Stimulated activated naive CD8-positive, alpha-beta T cell treated with anti-CD3 and anti-CD28 coated beads, Interleukin-15, amount 100 ng/mL, for 72 hours (primary cell): ENCODE data around the gene ELF4.

Experiments
- ATAC-seq: fragments of 150-1000 bp; cut with Tn5 transposase; 2 replicates; pipeline ENCODE4 v1.10.0; 2021; ENCODE audit warnings: mild to moderate bottlenecking, moderate library complexity
- DNase-seq, 2 donors: peaks; one replicate each; pipeline ENCODE4 v3.0.0; 2021 to 2022
- H3K27ac Mint-ChIP-seq, 2 donors: one replicate each; pipeline ENCODE4 v1.8.0; 2022; ENCODE audit warnings: mild to moderate bottlenecking in 2 of 2, mixed read lengths in 2 of 2, moderate library complexity in 2 of 2
- H3K27me3 Mint-ChIP-seq: one replicate; pipeline ENCODE4 v1.8.0; 2022; ENCODE audit warnings: mixed read lengths
- H3K4me1 Mint-ChIP-seq: one replicate; pipeline ENCODE4 v1.8.0; 2022; ENCODE audit warnings: mild to moderate bottlenecking, mixed read lengths
- H3K4me3 Mint-ChIP-seq, 2 donors: one replicate each; pipeline ENCODE4 v1.8.0; 2022; ENCODE audit warnings: mild to moderate bottlenecking in 2 of 2, mixed read lengths in 2 of 2, moderate library complexity in 1 of 2
- H3K9me3 Mint-ChIP-seq, 2 donors: one replicate each; pipeline ENCODE4 v1.8.0; 2022; ENCODE audit warnings: mixed read lengths in 2 of 2

The ELF4 gene

DNA sequence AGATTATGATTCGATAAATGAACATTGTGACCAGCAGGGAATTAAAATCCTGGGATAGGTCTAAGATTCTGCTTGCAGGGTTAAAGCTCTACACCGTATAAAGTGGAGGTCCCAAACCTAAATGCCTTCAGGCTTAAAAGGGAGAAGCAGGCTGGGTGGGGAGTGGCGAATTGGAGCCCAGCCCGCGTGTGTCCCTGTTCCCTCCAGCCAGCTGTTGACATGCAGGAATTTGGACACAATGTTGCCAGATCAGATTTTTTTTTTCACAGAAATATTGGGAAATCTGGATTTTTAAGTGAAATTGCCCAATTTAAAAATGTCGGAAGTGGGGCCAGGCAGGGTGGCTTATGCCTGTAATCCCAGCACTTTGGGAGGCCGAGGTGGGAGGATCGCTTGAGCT is 60.5 kb downstream of the ELF4 start:
- H3K4me1 Mint-ChIP-seq = no peaks in the 10 kb centered on the region
- ATAC-seq = no peak
- DNase-seq = no peak
- no peaks in the 10 kb centered on the region for H3K9me3 Mint-ChIP-seq
- H3K4me3 Mint-ChIP-seq = no peak overlapping the region
- H3K27me3 Mint-ChIP-seq = no peaks in the 10 kb centered on the region
- H3K27ac Mint-ChIP-seq = no peak overlapping the region

DNA sequence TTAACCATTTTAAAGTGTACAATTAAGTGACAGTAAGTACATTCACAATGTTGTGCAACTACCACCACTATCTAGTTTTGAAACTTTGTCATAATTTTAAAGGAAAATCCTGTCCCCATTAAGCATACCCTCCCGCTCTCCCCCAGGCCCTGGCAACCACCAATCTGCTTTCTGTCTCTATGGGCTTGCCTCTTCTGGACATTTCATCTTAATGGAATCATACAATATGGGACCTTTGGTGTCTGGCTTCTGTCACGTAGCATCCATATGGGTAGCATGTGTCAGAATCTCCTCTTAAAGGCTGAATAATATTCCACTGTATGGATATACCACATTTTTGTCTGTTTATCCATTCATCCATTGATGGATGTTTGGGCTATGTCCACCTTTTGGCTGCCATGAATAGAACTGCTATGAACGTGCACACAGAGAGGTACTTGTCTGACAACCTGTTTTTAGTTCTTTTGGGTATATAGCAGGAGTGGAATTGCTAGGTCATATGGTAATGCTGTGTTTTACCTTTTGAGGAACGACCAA is 61.5 kb downstream of the ELF4 start:
- ATAC-seq (no peak), DNase-seq (no peak)
- no peaks in the 10 kb centered on the region for H3K27me3 Mint-ChIP-seq
- no peak overlapping the region for H3K27ac Mint-ChIP-seq
- H3K9me3 Mint-ChIP-seq = no peaks in the 10 kb centered on the region
- H3K4me3 Mint-ChIP-seq = no peak overlapping the region
- H3K4me1 Mint-ChIP-seq = no peaks in the 10 kb centered on the region

GRCh38 chrX:130047416-130047815 is 62.9 kb downstream of the ELF4 start:
- H3K4me3 Mint-ChIP-seq = no peak overlapping the region
- no peaks in the 10 kb centered on the region for H3K4me1 Mint-ChIP-seq
- no peaks in the 10 kb centered on the region for H3K9me3 Mint-ChIP-seq
- ATAC-seq (no peak), DNase-seq (no peak)
- H3K27me3 Mint-ChIP-seq = no peaks in the 10 kb centered on the region
- H3K27ac Mint-ChIP-seq = no peak overlapping the region

DNA sequence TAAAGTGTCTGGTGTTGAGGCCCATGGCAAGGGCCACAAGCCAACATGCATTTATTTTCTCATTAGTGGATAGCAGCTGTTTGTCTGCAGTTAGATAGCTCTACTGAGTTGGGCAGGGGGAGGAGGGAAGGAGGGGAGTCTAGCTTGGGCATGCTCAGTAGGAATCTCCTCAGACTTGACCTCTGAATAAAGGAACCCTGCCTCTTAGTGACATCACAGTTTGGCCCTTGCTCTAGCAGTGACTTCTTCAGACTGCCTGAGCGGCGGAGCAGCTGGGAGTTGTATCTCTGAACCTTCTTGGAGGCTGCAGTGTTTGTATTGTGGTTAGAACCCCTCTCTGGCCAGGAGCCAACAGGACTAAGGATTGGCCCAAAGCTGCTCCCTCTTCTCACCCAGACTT is 70.5 kb downstream of the ELF4 start:
- Mint-ChIP-seq H3K27me3 (no peaks in the 10 kb centered on the region), H3K4me1 (no peaks in the 10 kb centered on the region), H3K9me3 (no peaks in the 10 kb centered on the region), H3K27ac (no peak overlapping the region), H3K4me3 (no peak overlapping the region)
- no peak for ATAC-seq
- DNase-seq = no peak

DNA sequence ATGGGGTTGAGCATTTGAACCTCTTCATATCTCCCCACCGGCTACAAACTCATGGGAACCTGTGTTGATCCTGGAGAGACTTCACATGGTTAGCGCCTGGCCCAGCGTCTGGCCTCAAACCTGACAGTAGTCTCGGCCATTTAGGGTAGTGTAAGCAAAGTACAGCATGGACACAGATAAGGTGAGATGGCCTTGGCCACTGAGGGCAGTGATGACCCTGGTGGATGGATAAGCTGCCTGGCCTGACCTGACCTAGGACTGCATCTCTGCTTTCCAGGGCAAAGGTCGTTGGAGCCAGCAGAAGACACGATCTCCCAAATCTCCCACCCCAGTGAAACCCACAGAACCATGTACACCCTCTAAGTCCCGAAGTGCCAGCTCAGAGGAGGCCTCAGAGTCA is 76.1 kb downstream of the ELF4 start:
- no peak for DNase-seq
- Mint-ChIP-seq H3K4me3 (no peak overlapping the region), H3K9me3 (no peaks in the 10 kb centered on the region), H3K27me3 (no peaks in the 10 kb centered on the region), H3K27ac (no peak overlapping the region), H3K4me1 (no peaks in the 10 kb centered on the region)
- no peak for ATAC-seq

DNA sequence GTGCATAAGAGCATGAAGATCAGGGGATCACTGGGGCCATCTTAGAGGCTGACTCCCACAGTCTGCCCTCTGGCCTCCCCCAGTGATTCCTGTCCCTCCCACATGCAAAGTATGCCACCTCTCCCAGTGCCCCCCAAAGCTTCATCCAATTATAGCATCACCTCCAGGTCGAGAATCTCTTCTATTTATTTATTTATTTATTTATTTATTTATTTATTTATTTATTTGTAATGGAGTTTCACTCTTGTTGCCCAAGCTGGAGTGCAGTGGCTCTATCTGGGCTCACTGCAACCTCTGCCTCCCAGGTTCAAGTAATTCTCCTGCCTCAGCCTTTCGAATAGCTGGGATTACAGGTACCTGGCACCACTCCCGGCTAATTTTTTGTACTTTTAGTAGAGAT is 77.7 kb downstream of the ELF4 start:
- DNase-seq = no peak
- Mint-ChIP-seq H3K9me3 (no peaks in the 10 kb centered on the region), H3K27me3 (no peaks in the 10 kb centered on the region), H3K4me3 (no peak overlapping the region), H3K27ac (no peak overlapping the region), H3K4me1 (no peaks in the 10 kb centered on the region)
- ATAC-seq = no peak

DNA sequence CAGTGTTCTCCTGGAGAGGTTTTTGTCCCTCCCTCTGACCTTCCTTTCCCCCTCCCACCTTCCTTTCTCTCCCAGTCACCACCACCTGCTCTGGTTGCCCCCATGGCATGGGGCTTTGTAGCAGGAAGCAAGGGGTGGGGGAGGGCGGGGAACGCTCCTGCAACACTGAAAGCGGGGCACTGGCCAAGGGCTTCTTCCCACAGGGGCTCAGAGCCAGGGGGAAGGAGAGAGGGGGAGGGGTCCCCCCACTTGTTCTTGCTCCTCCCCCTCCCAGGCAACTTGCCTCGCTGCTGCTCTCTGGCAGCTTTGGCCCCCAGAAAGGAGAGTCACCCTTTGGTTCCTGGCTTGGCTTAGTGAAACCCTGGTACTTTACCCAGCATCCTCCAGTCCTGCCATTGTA is 79.5 kb downstream of the ELF4 start:
- Mint-ChIP-seq H3K27ac (no peak overlapping the region), H3K4me1 (no peaks in the 10 kb centered on the region), H3K9me3 (no peaks in the 10 kb centered on the region), H3K4me3 (no peak overlapping the region), H3K27me3 (no peaks in the 10 kb centered on the region)
- ATAC-seq = no peak
- no peak for DNase-seq

- H3K4me1 Mint-ChIP-seq = peaks cover 10% of the 10 kb centered on the region
- peak; percentile 12 to 25 for DNase-seq
These were observed 82.1 kb downstream of the ELF4 start for GRCh38 chrX:130028196-130028595.

GRCh38 chrX:130027569-130027968 is 82.7 kb downstream of the ELF4 start:
- no peak for ATAC-seq
- Mint-ChIP-seq H3K27ac (no peak overlapping the region), H3K4me1 (peaks cover 10% of the 10 kb centered on the region), H3K27me3 (no peaks in the 10 kb centered on the region), H3K4me3 (no peak overlapping the region), H3K9me3 (no peaks in the 10 kb centered on the region)
- no peak for DNase-seq

More at GRCh38 chrX:130028196-130028595, 82.1 kb downstream of the ELF4 start:
- Mint-ChIP-seq H3K27me3 (no peaks in the 10 kb centered on the region), H3K9me3 (no peaks in the 10 kb centered on the region), H3K4me3 (no peak overlapping the region), H3K27ac (no peak overlapping the region)
- no peak for ATAC-seq

- Mint-ChIP-seq H3K27me3 (no peaks in the 10 kb centered on the region), H3K4me1 (peaks cover 10% of the 10 kb centered on the region), H3K4me3 (no peak overlapping the region), H3K9me3 (no peaks in the 10 kb centered on the region), H3K27ac (no peak overlapping the region)
- ATAC-seq (no peak), DNase-seq (no peak)
These were observed 85.0 kb downstream of the ELF4 start for GRCh38 chrX:130025256-130025655.

GRCh38 chrX:130024127-130024526 is 86.2 kb downstream of the ELF4 start:
- peaks cover 10% of the 10 kb centered on the region for H3K4me1 Mint-ChIP-seq
- H3K4me3 Mint-ChIP-seq = peak overlapping the region; percentile 41 to 66
- ATAC-seq (peak; percentile 99), DNase-seq (peak; percentile 52 to 75)
- peak overlapping the region in 1 of 2 donors; percentile 77 for H3K27ac Mint-ChIP-seq
- no peaks in the 10 kb centered on the region for H3K27me3 Mint-ChIP-seq
- H3K9me3 Mint-ChIP-seq = no peaks in the 10 kb centered on the region

GRCh38 chrX:130020661-130021324 is 89.5 kb downstream of the ELF4 start:
- H3K9me3 Mint-ChIP-seq = no peaks in the 10 kb centered on the region
- no peaks in the 10 kb centered on the region for H3K27me3 Mint-ChIP-seq
- no peak for DNase-seq
- no peak for ATAC-seq
- peaks cover 10% of the 10 kb centered on the region for H3K4me1 Mint-ChIP-seq
- H3K27ac Mint-ChIP-seq = no peak overlapping the region
- H3K4me3 Mint-ChIP-seq = no peak overlapping the region

- Mint-ChIP-seq H3K9me3 (no peaks in the 10 kb centered on the region), H3K27ac (no peak overlapping the region)
- no peak for ATAC-seq
These were observed 92.2 kb downstream of the ELF4 start for GRCh38 chrX:130018143-130018542.

DNA sequence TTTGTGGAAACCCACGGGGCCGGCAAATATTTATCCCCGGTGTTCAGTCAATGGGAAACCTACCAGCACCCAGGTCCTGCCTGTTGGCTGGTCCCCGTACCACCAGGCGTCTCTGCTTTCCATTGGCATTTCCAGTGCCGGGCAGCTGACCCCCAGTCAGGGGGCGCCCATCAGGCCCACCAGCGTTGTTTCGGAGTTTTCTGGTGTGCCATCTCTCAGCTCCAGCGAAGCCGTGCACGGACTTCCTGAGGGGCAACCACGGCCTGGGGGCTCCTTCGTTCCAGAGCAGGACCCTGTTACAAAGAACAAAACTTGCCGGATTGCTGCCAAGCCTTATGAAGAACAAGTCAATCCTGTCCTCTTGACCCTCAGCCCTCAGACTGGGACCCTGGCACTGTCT is 95.1 kb downstream of the ELF4 start:
- no peak overlapping the region for H3K27ac Mint-ChIP-seq
- DNase-seq (no peak), ATAC-seq (no peak)
- H3K27me3 Mint-ChIP-seq = no peaks in the 10 kb centered on the region
- no peaks in the 10 kb centered on the region for H3K9me3 Mint-ChIP-seq
- H3K4me1 Mint-ChIP-seq = no peaks in the 10 kb centered on the region
- no peak overlapping the region for H3K4me3 Mint-ChIP-seq

More at GRCh38 chrX:130018143-130018542, 92.2 kb downstream of the ELF4 start:
- no peak for DNase-seq
- no peaks in the 10 kb centered on the region for H3K27me3 Mint-ChIP-seq
- H3K4me3 Mint-ChIP-seq = no peak overlapping the region
- no peaks in the 10 kb centered on the region for H3K4me1 Mint-ChIP-seq
